Measurements from ENCODE around the gene SALL3. TPM values are rescaled to one million over a fixed set of nuclear protein-coding genes. Genes with fewer than 3 reads are reported as not detected.

The SALL3 gene
- total and polyA plus RNA-seq, 2 experiments from 2014 or later = 0.30 to 1.1 TPM

GRCh38 chr18:78967692-78968091 lies 11.9 kb upstream of the SALL3 start:
- Histone ChIP-seq H3K27ac (no peak overlapping the region), H3K4me3 (no peak overlapping the region), H3K4me2 (no peak overlapping the region), H4K20me1 (ENCODE audit: insufficient read depth, poor library complexity, severe bottlenecking) (no peaks in the 10 kb centered on the region), H3K36me3 (replicated peaks; ENCODE audit: insufficient read depth, low read depth) (no peaks in the 10 kb centered on the region), H3K9me3 (ENCODE audit: low read depth) (no peaks in the 10 kb centered on the region), H2AFZ (no peak overlapping the region), H3K79me2 (no peaks in the 10 kb centered on the region), H3K27me3 (peaks cover 50% of the 10 kb centered on the region), H3K4me1 (ENCODE audit: insufficient read depth) (no peaks in the 10 kb centered on the region), H3K9me2 (replicated peaks; ENCODE audit: insufficient read depth) (no peaks in the 10 kb centered on the region)
- WGBS (ENCODE audit: low lambda C conversion rate, missing lambda C conversion rate) = 89% methylated on average over 6 of the region's 6 CpGs
- DNase-seq (ENCODE audit: low spot score) = no peak
- no peak for TF ChIP-seq EZH2 (IDR thresholded peaks at IDR 0.05; ENCODE audit: borderline replicate concordance)
- no peak for TF ChIP-seq EZH2phosphoT487 (IDR thresholded peaks at IDR 0.05; ENCODE audit: low read depth, severe bottlenecking, unreplicated experiment)
- no peak for TF ChIP-seq CTCF (IDR thresholded peaks at IDR 0.05; ENCODE audit: poor library complexity)

- Histone ChIP-seq H3K79me2 (no peaks in the 10 kb centered on the region), H3K4me3 (no peak overlapping the region), H4K20me1 (ENCODE audit: insufficient read depth, poor library complexity, severe bottlenecking) (no peaks in the 10 kb centered on the region), H3K4me1 (ENCODE audit: insufficient read depth) (no peaks in the 10 kb centered on the region), H3K4me2 (no peak overlapping the region), H3K27ac (no peak overlapping the region), H3K27me3 (peaks cover 71% of the 10 kb centered on the region), H2AFZ (no peak overlapping the region), H3K36me3 (replicated peaks; ENCODE audit: insufficient read depth, low read depth) (no peaks in the 10 kb centered on the region), H3K9me3 (ENCODE audit: low read depth) (no peaks in the 10 kb centered on the region), H3K9me2 (replicated peaks; ENCODE audit: insufficient read depth) (no peaks in the 10 kb centered on the region)
- WGBS (ENCODE audit: low lambda C conversion rate, missing lambda C conversion rate) = 95% methylated on average over 20 of the region's 20 CpGs
- TF ChIP-seq CTCF (IDR thresholded peaks at IDR 0.05; ENCODE audit: poor library complexity) = no peak
- no peak for TF ChIP-seq EZH2 (IDR thresholded peaks at IDR 0.05; ENCODE audit: borderline replicate concordance)
- no peak for TF ChIP-seq EZH2phosphoT487 (IDR thresholded peaks at IDR 0.05; ENCODE audit: low read depth, severe bottlenecking, unreplicated experiment)
- no peak for DNase-seq (ENCODE audit: low spot score)
Observed at GRCh38 chr18:78969574-78970315, 9.9 kb upstream of the SALL3 start.

- Histone ChIP-seq H3K79me2 (no peaks in the 10 kb centered on the region), H3K4me2 (no peak overlapping the region), H3K27ac (no peak overlapping the region), H3K9me2 (replicated peaks; ENCODE audit: insufficient read depth) (no peaks in the 10 kb centered on the region), H3K4me3 (no peak overlapping the region), H3K27me3 (peaks cover 82% of the 10 kb centered on the region), H2AFZ (no peak overlapping the region), H4K20me1 (ENCODE audit: insufficient read depth, poor library complexity, severe bottlenecking) (no peaks in the 10 kb centered on the region), H3K4me1 (ENCODE audit: insufficient read depth) (no peaks in the 10 kb centered on the region), H3K36me3 (replicated peaks; ENCODE audit: insufficient read depth, low read depth) (no peaks in the 10 kb centered on the region), H3K9me3 (ENCODE audit: low read depth) (no peaks in the 10 kb centered on the region)
- 94% methylated on average over 12 of the region's 12 CpGs for WGBS (ENCODE audit: low lambda C conversion rate, missing lambda C conversion rate)
- TF ChIP-seq EZH2phosphoT487 (IDR thresholded peaks at IDR 0.05; ENCODE audit: low read depth, severe bottlenecking, unreplicated experiment) = no peak
- no peak for TF ChIP-seq EZH2 (IDR thresholded peaks at IDR 0.05; ENCODE audit: borderline replicate concordance)
- no peak for TF ChIP-seq CTCF (IDR thresholded peaks at IDR 0.05; ENCODE audit: poor library complexity)
- DNase-seq (ENCODE audit: low spot score) = no peak
Observed at GRCh38 chr18:78970774-78971333, 8.8 kb upstream of the SALL3 start.
